GM18858 (cell line): Measurements from ENCODE around the gene PDIA5.
"Not testable (repeated sequence)": the region's sequence is repeated elsewhere in the genome, so short reads cannot be mapped to it uniquely, and the experiment has no call there.

Experiments used
- ATAC-seq: cut with Tn5 transposase; IDR thresholded peaks from one replicate; pipeline ENCODE4 v1.9.1; 2021; ENCODE audit not compliant: unreplicated experiment

The PDIA5 gene

GRCh38 chr3:123112232-123112631 lies 45.4 kb downstream of the PDIA5 start:
- ATAC-seq: no peak

GRCh38 chr3:123112656-123113055 lies 45.8 kb downstream of the PDIA5 start:
- ATAC-seq: not testable (repeated sequence)

- no peak for ATAC-seq
Measured at GRCh38 chr3:123113889-123114450, 47.1 kb downstream of the PDIA5 start.

GRCh38 chr3:123116116-123116515 lies 49.3 kb downstream of the PDIA5 start:
- no peak for ATAC-seq

- no peak for ATAC-seq
Measured at GRCh38 chr3:123119388-123119787, 52.6 kb downstream of the PDIA5 start.

- no peak for ATAC-seq
Measured at GRCh38 chr3:123119802-123120201, 53.0 kb downstream of the PDIA5 start.

- no peak for ATAC-seq
Measured at GRCh38 chr3:123120573-123120972, 53.7 kb downstream of the PDIA5 start.

- no peak for ATAC-seq
Measured at GRCh38 chr3:123122057-123122456, 55.2 kb downstream of the PDIA5 start.

GRCh38 chr3:123122525-123123315 lies 55.9 kb downstream of the PDIA5 start:
- no peak for ATAC-seq

- no peak for ATAC-seq
Measured at GRCh38 chr3:123123716-123124616, 57.1 kb downstream of the PDIA5 start.

GRCh38 chr3:123124971-123125370 lies 58.1 kb downstream of the PDIA5 start:
- no peak for ATAC-seq

- no peak for ATAC-seq
Measured at GRCh38 chr3:123126031-123126430, 59.2 kb downstream of the PDIA5 start.

- no peak for ATAC-seq
Measured at GRCh38 chr3:123126653-123127052, 59.8 kb downstream of the PDIA5 start.

- no peak for ATAC-seq
Measured at GRCh38 chr3:123129092-123129491, 62.3 kb downstream of the PDIA5 start.

- no peak for ATAC-seq
Measured at GRCh38 chr3:123129532-123129931, 62.7 kb downstream of the PDIA5 start.

- ATAC-seq: no peak
Measured at GRCh38 chr3:123130079-123130750, 63.4 kb downstream of the PDIA5 start.

- ATAC-seq: no peak
Measured at GRCh38 chr3:123134671-123135070, 67.8 kb downstream of the PDIA5 start.

- ATAC-seq: no peak
Measured at GRCh38 chr3:123137001-123137400, 70.2 kb downstream of the PDIA5 start.

- ATAC-seq: no peak
Measured at GRCh38 chr3:123138839-123139444, 72.1 kb downstream of the PDIA5 start.

GRCh38 chr3:123139522-123139921 lies 72.7 kb downstream of the PDIA5 start:
- no peak for ATAC-seq

- ATAC-seq: no peak
Measured at GRCh38 chr3:123140550-123140949, 73.7 kb downstream of the PDIA5 start.
